OCI-LY3 (cell line): ENCODE measurements around the gene GSG1L.

Experiments used
- H2AFZ ChIP-seq: fragments of 200-600, 300-600 bp; shearing (Covaris generic); 2 replicates; pipeline ENCODE4 v1.6.0; 2014; ENCODE audit warnings: antibody characterized with exemption, low read depth, low read length
- H3K27ac ChIP-seq: fragments of 200-600, 300-600 bp; sonication (generic); 2 replicates; pipeline ENCODE4 v1.5.1; 2014; ENCODE audit warnings: mild to moderate bottlenecking, low read length, moderate library complexity, mixed read lengths
- H3K27me3 ChIP-seq: fragments of 200-600, 300-600 bp; sonication (generic); 2 replicates; pipeline ENCODE4 v1.6.1; 2014; ENCODE audit warnings: low read depth, low read length, mixed read lengths
- H3K36me3 ChIP-seq: fragments of 200-600, 300-600 bp; sonication (generic); replicated peaks from 2 replicates; pipeline ENCODE3; 2014; ENCODE audit warnings: low read depth, low read length, mixed read lengths
- H3K4me1 ChIP-seq: fragments of 300-600, 200-600 bp; sonication (generic); 2 replicates; pipeline ENCODE4 v1.6.1; 2014; ENCODE audit warnings: low read length, mixed read lengths
- H3K4me2 ChIP-seq: fragments of 200-600, 300-600 bp; sonication (generic); 2 replicates; pipeline ENCODE4 v1.6.1; 2014; ENCODE audit warnings: low read length, mixed read lengths
- H3K4me3 ChIP-seq: fragments of 300-600, 200-600 bp; sonication (generic); 2 replicates; pipeline ENCODE4 v1.5.1; 2014; ENCODE audit warnings: antibody characterized with exemption, mild to moderate bottlenecking, low read length, moderate library complexity
- H3K79me2 ChIP-seq: fragments of 300-600, 200-600 bp; shearing (Covaris generic); 2 replicates; pipeline ENCODE4 v1.6.1; 2014; ENCODE audit warnings: mild to moderate bottlenecking, low read length, mixed read lengths
- H3K9ac ChIP-seq: fragments of 300-600, 200-600 bp; shearing (Covaris generic); 2 replicates; pipeline ENCODE4 v1.6.0; 2014; ENCODE audit warnings: mild to moderate bottlenecking, low read length, moderate library complexity
- H3K9me3 ChIP-seq: fragments of 200-600, 300-600 bp; shearing (Covaris generic); 2 replicates; pipeline ENCODE4 v1.6.1; 2014; ENCODE audit warnings: low read length, mixed read lengths; ENCODE audit not compliant: insufficient read depth
- H4K20me1 ChIP-seq: fragments of 200-600, 300-600 bp; sonication (generic); 2 replicates; pipeline ENCODE4 v1.6.1; 2016; ENCODE audit warnings: low read length, mixed read lengths; ENCODE audit not compliant: insufficient read depth
- CTCF ChIP-seq: fragments of 200-600, 300-600 bp; sonication (generic); IDR thresholded peaks from 2 replicates; pipeline ENCODE4 v1.5.1; 2014; ENCODE audit warnings: antibody characterized with exemption, low read length, low read depth
- EZH2phosphoT487 ChIP-seq: fragments of 200-600 bp; shearing (Covaris generic); IDR thresholded peaks from 2 replicates; pipeline ENCODE4 v1.6.1; 2018; ENCODE audit warnings: antibody characterized with exemption, mixed run types, low read depth

Gene GSG1L

GRCh38 chr16:27984121-27984520 lies 79.4 kb downstream of the GSG1L start:
- H3K4me1 ChIP-seq, result no peaks in the 10 kb centered on the region
- no peaks in the 10 kb centered on the region for H3K9me3 ChIP-seq
- no peak overlapping the region for H3K4me3 ChIP-seq
- no peak overlapping the region for H3K27ac ChIP-seq
- H3K4me2 ChIP-seq, result no peak overlapping the region
- no peak overlapping the region for H2AFZ ChIP-seq
- no peaks in the 10 kb centered on the region for H3K36me3 ChIP-seq
- TF ChIP-seq EZH2phosphoT487, result no peak
- TF ChIP-seq CTCF, result no peak
- H3K27me3 ChIP-seq, result no peaks in the 10 kb centered on the region
- no peaks in the 10 kb centered on the region for H3K79me2 ChIP-seq
- H3K9ac ChIP-seq, result no peak overlapping the region
- H4K20me1 ChIP-seq, result no peaks in the 10 kb centered on the region

- H3K36me3 ChIP-seq, result no peaks in the 10 kb centered on the region
- no peak overlapping the region for H2AFZ ChIP-seq
- no peak overlapping the region for H3K4me2 ChIP-seq
- no peaks in the 10 kb centered on the region for H3K4me1 ChIP-seq
- H3K27ac ChIP-seq, result no peak overlapping the region
- H3K4me3 ChIP-seq, result no peak overlapping the region
- no peaks in the 10 kb centered on the region for H3K27me3 ChIP-seq
- H3K9ac ChIP-seq, result no peak overlapping the region
- H4K20me1 ChIP-seq, result no peaks in the 10 kb centered on the region
- TF ChIP-seq CTCF, result no peak
- TF ChIP-seq EZH2phosphoT487, result no peak
- no peaks in the 10 kb centered on the region for H3K79me2 ChIP-seq
- no peaks in the 10 kb centered on the region for H3K9me3 ChIP-seq
Observed at GRCh38 chr16:27983244-27983643, 80.3 kb downstream of the GSG1L start.

- Histone ChIP-seq H3K27me3 (no peaks in the 10 kb centered on the region), H3K4me3 (no peak overlapping the region), H3K36me3 (no peaks in the 10 kb centered on the region), H3K79me2 (no peaks in the 10 kb centered on the region), H3K4me1 (no peaks in the 10 kb centered on the region), H3K9ac (no peak overlapping the region), H2AFZ (no peak overlapping the region), H3K4me2 (no peak overlapping the region), H4K20me1 (no peaks in the 10 kb centered on the region), H3K9me3 (no peaks in the 10 kb centered on the region), H3K27ac (no peak overlapping the region)
- TF ChIP-seq EZH2phosphoT487 (no peak), CTCF (no peak)
Observed at GRCh38 chr16:27982184-27982583, 81.3 kb downstream of the GSG1L start.

- Histone ChIP-seq H3K27me3 (0 out of 2 replicates have a peak, but pooled peaks cover 5% of the 10 kb centered on the region), H3K36me3 (no peaks in the 10 kb centered on the region), H3K4me3 (no peak overlapping the region), H2AFZ (no peak overlapping the region), H3K9ac (no peak overlapping the region), H4K20me1 (no peaks in the 10 kb centered on the region), H3K4me2 (no peak overlapping the region), H3K9me3 (no peaks in the 10 kb centered on the region), H3K4me1 (no peaks in the 10 kb centered on the region), H3K27ac (no peak overlapping the region), H3K79me2 (no peaks in the 10 kb centered on the region)
- TF ChIP-seq CTCF, result no peak
- TF ChIP-seq EZH2phosphoT487, result no peak
Observed at GRCh38 chr16:27980919-27981700, 82.4 kb downstream of the GSG1L start.
